Measurements from ENCODE around the gene SIM2.

SIM2 gene

GRCh38 chr21:36784947-36785346 is 86.0 kb downstream of the SIM2 start:
- TF ChIP-seq CTCF (IDR thresholded peaks at IDR 0.05) = no peak
- H3K27ac ChIP-seq = no peak overlapping the region

- TF ChIP-seq ZFX (IDR thresholded peaks at IDR 0.05; ENCODE audit: borderline replicate concordance) (no peak), CTCF (IDR thresholded peaks at IDR 0.05) (no peak)
- H3K27ac ChIP-seq = no peak overlapping the region
These were observed 86.7 kb downstream of the SIM2 start for GRCh38 chr21:36785615-36786014.

- no peak overlapping the region for H3K27ac ChIP-seq
- TF ChIP-seq CTCF (IDR thresholded peaks at IDR 0.05) (no peak), ZFX (IDR thresholded peaks at IDR 0.05; ENCODE audit: borderline replicate concordance) (no peak)
These were observed 87.3 kb downstream of the SIM2 start for GRCh38 chr21:36786186-36786585.

GRCh38 chr21:36788120-36788638 is 89.3 kb downstream of the SIM2 start:
- H3K27ac ChIP-seq = no peak overlapping the region
- no peak for TF ChIP-seq ZFX (IDR thresholded peaks at IDR 0.05; ENCODE audit: borderline replicate concordance)
- no peak for TF ChIP-seq CTCF (IDR thresholded peaks at IDR 0.05)

GRCh38 chr21:36790616-36791015 is 91.7 kb downstream of the SIM2 start:
- no peak for TF ChIP-seq ZFX (IDR thresholded peaks at IDR 0.05; ENCODE audit: borderline replicate concordance)
- no peak for TF ChIP-seq CTCF (IDR thresholded peaks at IDR 0.05)
- H3K27ac ChIP-seq = no peak overlapping the region

- TF ChIP-seq CTCF (IDR thresholded peaks at IDR 0.05) = no peak
- TF ChIP-seq ZFX (IDR thresholded peaks at IDR 0.05; ENCODE audit: borderline replicate concordance) = no peak
- H3K27ac ChIP-seq = no peak overlapping the region
These were observed 92.3 kb downstream of the SIM2 start for GRCh38 chr21:36791180-36791579.

GRCh38 chr21:36791695-36792470 is 93.0 kb downstream of the SIM2 start:
- no peak for TF ChIP-seq ZFX (IDR thresholded peaks at IDR 0.05; ENCODE audit: borderline replicate concordance)
- TF ChIP-seq CTCF (IDR thresholded peaks at IDR 0.05) = no peak
- H3K27ac ChIP-seq = no peak overlapping the region
